ENCODE measurements around the gene TBK1. TPM values are rescaled to one million over a fixed set of nuclear protein-coding genes. Genes with fewer than 3 reads are reported as not detected.

The TBK1 gene
- total RNA-seq, 1 experiment from 2014 or later, result 32.4 TPM

DNA sequence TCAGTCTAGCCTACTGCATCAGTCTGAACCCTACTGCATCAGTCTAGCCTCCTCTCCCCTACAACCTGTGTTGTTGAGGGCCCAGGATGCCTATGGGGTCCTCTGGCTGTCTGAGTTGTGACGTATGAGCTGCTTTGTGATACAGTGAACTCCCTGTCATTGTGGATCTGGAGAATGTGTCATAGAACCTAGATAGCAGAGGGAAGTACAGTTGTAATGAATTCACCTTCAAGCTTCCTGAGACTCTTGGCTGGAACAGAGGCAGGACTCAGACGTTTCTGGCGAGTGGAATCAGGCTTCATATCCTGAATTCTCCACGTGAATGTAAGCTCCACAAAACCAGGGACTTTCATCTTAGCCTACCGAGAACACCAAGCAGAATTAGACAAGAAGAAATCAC lies 17.0 kb downstream of the TBK1 start:
- Histone ChIP-seq H3K36me3 (ENCODE audit: control insufficient read depth, insufficient read depth, low read length) (peaks cover 56% of the 10 kb centered on the region), H3K27ac (ENCODE audit: low read length) (no peak overlapping the region), H3K9me3 (ENCODE audit: control insufficient read depth, insufficient read depth, low read depth, low read length) (no peaks in the 10 kb centered on the region), H3K27me3 (ENCODE audit: control insufficient read depth, insufficient read depth, low read length) (no peaks in the 10 kb centered on the region), H3K4me1 (ENCODE audit: control insufficient read depth, insufficient read depth, low read length) (no peaks in the 10 kb centered on the region), H3K4me3 (ENCODE audit: low read depth in 2 of 2, low read length in 2 of 2) (no peak overlapping the region)
- DNase-seq (ENCODE audit: low read depth, low spot score) (no peak), ATAC-seq (no peak)
- no TSS peak for BruUV-seq (replicated peaks)
- CTCF ChIA-PET, result no interaction called here
- TF ChIP-seq POLR2AphosphoS5 (IDR thresholded peaks at IDR 0.05; ENCODE audit: low read depth, low read length) (no peak), TCF7L2 (IDR thresholded peaks at IDR 0.05; ENCODE audit: low read depth, low read length) (no peak), SIN3A (IDR thresholded peaks at IDR 0.05; ENCODE audit: borderline replicate concordance, insufficient read depth, low read depth, low read length) (no peak)
- TF ChIP-seq, protein P1, sequence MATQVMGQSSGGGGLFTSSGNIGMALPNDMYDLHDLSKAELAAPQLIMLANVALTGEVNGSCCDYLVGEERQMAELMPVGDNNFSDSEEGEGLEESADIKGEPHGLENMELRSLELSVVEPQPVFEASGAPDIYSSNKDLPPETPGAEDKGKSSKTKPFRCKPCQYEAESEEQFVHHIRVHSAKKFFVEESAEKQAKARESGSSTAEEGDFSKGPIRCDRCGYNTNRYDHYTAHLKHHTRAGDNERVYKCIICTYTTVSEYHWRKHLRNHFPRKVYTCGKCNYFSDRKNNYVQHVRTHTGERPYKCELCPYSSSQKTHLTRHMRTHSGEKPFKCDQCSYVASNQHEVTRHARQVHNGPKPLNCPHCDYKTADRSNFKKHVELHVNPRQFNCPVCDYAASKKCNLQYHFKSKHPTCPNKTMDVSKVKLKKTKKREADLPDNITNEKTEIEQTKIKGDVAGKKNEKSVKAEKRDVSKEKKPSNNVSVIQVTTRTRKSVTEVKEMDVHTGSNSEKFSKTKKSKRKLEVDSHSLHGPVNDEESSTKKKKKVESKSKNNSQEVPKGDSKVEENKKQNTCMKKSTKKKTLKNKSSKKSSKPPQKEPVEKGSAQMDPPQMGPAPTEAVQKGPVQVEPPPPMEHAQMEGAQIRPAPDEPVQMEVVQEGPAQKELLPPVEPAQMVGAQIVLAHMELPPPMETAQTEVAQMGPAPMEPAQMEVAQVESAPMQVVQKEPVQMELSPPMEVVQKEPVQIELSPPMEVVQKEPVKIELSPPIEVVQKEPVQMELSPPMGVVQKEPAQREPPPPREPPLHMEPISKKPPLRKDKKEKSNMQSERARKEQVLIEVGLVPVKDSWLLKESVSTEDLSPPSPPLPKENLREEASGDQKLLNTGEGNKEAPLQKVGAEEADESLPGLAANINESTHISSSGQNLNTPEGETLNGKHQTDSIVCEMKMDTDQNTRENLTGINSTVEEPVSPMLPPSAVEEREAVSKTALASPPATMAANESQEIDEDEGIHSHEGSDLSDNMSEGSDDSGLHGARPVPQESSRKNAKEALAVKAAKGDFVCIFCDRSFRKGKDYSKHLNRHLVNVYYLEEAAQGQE (IDR thresholded peaks at IDR 0.05; ENCODE audit: insufficient read depth in 1 of 2, low read depth in 2 of 2, low read length in 1 of 2), result no peak
- TF ChIP-seq, protein P2, sequence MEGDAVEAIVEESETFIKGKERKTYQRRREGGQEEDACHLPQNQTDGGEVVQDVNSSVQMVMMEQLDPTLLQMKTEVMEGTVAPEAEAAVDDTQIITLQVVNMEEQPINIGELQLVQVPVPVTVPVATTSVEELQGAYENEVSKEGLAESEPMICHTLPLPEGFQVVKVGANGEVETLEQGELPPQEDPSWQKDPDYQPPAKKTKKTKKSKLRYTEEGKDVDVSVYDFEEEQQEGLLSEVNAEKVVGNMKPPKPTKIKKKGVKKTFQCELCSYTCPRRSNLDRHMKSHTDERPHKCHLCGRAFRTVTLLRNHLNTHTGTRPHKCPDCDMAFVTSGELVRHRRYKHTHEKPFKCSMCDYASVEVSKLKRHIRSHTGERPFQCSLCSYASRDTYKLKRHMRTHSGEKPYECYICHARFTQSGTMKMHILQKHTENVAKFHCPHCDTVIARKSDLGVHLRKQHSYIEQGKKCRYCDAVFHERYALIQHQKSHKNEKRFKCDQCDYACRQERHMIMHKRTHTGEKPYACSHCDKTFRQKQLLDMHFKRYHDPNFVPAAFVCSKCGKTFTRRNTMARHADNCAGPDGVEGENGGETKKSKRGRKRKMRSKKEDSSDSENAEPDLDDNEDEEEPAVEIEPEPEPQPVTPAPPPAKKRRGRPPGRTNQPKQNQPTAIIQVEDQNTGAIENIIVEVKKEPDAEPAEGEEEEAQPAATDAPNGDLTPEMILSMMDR (IDR thresholded peaks at IDR 0.05), result no peak
- POLR2A ChIA-PET, result no interaction called here
- intact Hi-C loops (cut with micrococcal nuclease; ENCODE audit: unreplicated experiment) (no loop called here), in situ Hi-C loops (cut with HindIII; ENCODE audit: low pct_unique_long_range_greater_than_20kb, low sequenced_read_pairs) (no loop called here)

DNA sequence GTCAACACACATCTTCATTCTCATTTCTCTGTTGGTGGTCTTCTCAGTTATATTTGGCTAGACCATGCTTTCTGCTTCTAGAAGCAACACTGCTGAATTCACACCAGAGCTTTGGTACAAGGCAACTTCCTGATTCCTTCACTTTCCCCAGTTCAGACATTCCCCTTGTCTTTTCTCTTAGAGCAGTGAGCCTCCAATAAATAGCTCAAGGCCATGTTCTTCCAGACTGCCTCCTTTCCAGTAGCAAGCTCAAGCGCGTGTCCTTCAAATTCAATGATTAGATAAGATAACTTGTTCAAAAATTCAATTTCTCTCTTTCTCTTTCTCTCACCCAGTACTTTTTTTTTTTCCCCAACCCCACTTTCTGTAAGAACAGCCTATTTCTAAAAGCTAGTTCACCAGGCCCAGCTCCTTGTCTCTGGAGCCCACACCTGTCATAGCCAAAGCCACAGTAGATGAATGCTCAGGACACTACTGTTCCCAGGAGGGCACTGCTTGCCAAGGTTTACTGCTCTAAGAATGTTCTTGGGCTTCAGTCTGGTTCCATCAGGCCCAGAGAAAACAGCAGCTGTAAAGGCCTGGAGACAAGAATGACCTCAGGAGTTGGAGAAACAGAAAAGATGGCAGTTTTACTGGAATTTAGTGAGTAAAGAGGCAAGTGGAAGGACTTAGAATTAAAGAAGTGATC lies 17.7 kb downstream of the TBK1 start:
- Histone ChIP-seq H3K4me3 (ENCODE audit: low read depth in 2 of 2, low read length in 2 of 2) (no peak overlapping the region), H3K36me3 (ENCODE audit: control insufficient read depth, insufficient read depth, low read length) (peaks cover 53% of the 10 kb centered on the region), H3K4me1 (ENCODE audit: control insufficient read depth, insufficient read depth, low read length) (no peaks in the 10 kb centered on the region), H3K27me3 (ENCODE audit: control insufficient read depth, insufficient read depth, low read length) (no peaks in the 10 kb centered on the region), H3K27ac (ENCODE audit: low read length) (no peak overlapping the region), H3K9me3 (ENCODE audit: control insufficient read depth, insufficient read depth, low read depth, low read length) (no peaks in the 10 kb centered on the region)
- ChIA-PET POLR2A (no interaction called here), CTCF (no interaction called here)
- DNase-seq (ENCODE audit: low read depth, low spot score) (no peak), ATAC-seq (no peak)
- no TSS peak for BruUV-seq (replicated peaks)
- intact Hi-C loops (cut with micrococcal nuclease; ENCODE audit: unreplicated experiment), result no loop called here
- in situ Hi-C loops (cut with HindIII; ENCODE audit: low pct_unique_long_range_greater_than_20kb, low sequenced_read_pairs), result no loop called here
- TF ChIP-seq SIN3A (IDR thresholded peaks at IDR 0.05; ENCODE audit: borderline replicate concordance, insufficient read depth, low read depth, low read length) (no peak), TCF7L2 (IDR thresholded peaks at IDR 0.05; ENCODE audit: low read depth, low read length) (no peak), POLR2AphosphoS5 (IDR thresholded peaks at IDR 0.05; ENCODE audit: low read depth, low read length) (no peak)
- TF ChIP-seq, protein P1 (IDR thresholded peaks at IDR 0.05; ENCODE audit: insufficient read depth in 1 of 2, low read depth in 2 of 2, low read length in 1 of 2), result no peak
- TF ChIP-seq, protein P2 (IDR thresholded peaks at IDR 0.05), result no peak

Data from Panc1 (cell line).